ENCODE data around the gene TRIM29. TPM values are rescaled to one million over a fixed set of nuclear protein-coding genes. Genes with fewer than 3 reads are reported as not detected.

TRIM29 gene
- total and polyA plus RNA-seq, 4 donors = 4.4 to 26.6 (median 16.9) TPM

DNA sequence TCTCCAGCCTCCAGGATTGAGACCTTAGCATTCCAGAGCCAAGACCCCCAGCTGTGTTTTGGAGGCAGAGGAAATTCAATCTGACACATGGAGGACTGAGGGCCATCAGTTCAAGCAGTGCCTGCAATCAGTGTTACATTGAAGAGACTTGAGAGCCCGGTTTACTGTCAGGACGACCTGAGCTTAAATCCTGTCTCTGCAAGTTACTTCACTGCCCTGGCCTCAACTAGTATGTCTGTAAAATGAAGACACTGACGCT is 35.1 kb downstream of the TRIM29 start:
- TF ChIP-seq, protein P1, sequence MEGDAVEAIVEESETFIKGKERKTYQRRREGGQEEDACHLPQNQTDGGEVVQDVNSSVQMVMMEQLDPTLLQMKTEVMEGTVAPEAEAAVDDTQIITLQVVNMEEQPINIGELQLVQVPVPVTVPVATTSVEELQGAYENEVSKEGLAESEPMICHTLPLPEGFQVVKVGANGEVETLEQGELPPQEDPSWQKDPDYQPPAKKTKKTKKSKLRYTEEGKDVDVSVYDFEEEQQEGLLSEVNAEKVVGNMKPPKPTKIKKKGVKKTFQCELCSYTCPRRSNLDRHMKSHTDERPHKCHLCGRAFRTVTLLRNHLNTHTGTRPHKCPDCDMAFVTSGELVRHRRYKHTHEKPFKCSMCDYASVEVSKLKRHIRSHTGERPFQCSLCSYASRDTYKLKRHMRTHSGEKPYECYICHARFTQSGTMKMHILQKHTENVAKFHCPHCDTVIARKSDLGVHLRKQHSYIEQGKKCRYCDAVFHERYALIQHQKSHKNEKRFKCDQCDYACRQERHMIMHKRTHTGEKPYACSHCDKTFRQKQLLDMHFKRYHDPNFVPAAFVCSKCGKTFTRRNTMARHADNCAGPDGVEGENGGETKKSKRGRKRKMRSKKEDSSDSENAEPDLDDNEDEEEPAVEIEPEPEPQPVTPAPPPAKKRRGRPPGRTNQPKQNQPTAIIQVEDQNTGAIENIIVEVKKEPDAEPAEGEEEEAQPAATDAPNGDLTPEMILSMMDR (IDR thresholded peaks at IDR 0.05; ENCODE audit: control extremely low read depth, extremely low read depth) = no peak
- Histone ChIP-seq H3K9me3 (ENCODE audit: control insufficient read depth in 4 of 4, insufficient read depth in 3 of 4, low read length in 3 of 4) (peaks cover 0 to 2% (median 0%) of the 10 kb centered on the region in 4 donors), H3K27ac (ENCODE audit: low read depth in 1 of 2, low read length in 1 of 2) (no peak overlapping the region), H3K36me3 (ENCODE audit: control insufficient read depth in 4 of 4, insufficient read depth in 4 of 4, low read length in 4 of 4) (no peaks in the 10 kb centered on the region), H3K4me3 (no peak overlapping the region), H3K27me3 (ENCODE audit: control insufficient read depth in 3 of 3, insufficient read depth in 3 of 3, low read length in 2 of 3) (peaks cover 0 to 6% (median 4%) of the 10 kb centered on the region in 3 donors), H3K4me1 (ENCODE audit: control insufficient read depth in 5 of 5, insufficient read depth in 5 of 5, low read length in 5 of 5) (no peaks in the 10 kb centered on the region), H3K9ac (ENCODE audit: insufficient read depth in 1 of 2, low read length in 2 of 2) (no peak overlapping the region)
- WGBS, 2 donors = 60 to 75% methylated on average over 3 of the region's 3 CpGs
- ATAC-seq (ENCODE audit: insufficient read depth, low FRiP score) (no peak), DNase-seq (no peak)

DNA sequence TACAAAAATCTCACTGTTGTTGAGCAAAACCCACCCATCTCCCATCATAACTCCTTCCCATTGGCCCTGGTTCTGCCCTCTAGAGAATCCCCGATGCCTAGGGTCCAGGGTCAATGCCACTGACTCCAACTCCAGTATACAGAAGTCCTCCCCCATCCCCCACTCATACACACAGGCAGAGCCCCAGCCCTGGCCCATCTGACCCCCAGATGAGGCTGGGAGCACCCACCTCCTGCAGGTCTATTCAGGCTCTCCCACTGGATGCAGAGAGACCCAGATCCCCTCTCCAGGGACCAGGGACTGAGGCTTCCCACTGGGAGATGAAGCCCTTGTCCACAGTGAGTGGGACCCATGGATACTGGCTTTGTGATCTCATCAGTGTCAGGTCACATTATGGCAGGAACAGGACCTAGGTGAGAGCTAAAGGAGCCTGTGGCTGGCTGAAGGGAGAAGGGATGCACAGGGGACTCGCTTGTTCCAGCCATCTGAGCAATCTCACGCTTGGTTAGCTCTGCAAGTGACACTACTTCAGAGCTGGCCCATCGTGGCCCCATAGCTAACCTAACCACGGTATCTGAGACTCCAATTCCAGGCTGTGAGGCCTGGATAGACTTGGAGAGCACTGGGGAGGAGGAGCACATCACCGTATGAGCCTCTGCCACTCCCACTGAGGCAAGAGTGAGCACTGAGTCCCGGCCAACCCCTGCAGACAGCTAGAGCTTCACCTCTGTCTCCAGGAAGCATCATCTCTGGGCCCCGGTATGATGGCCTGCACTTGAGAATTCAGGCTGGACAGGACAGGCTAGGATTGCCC is 35.7 kb downstream of the TRIM29 start:
- H3K27ac ChIP-seq (ENCODE audit: low read depth in 1 of 2, low read length in 1 of 2) = no peak overlapping the region
- no peaks in the 10 kb centered on the region for H3K36me3 ChIP-seq (ENCODE audit: control insufficient read depth in 4 of 4, insufficient read depth in 4 of 4, low read length in 4 of 4)
- WGBS, 2 donors = 73 to 87% methylated on average over 8 of the region's 8 CpGs
- TF ChIP-seq, protein P1 (IDR thresholded peaks at IDR 0.05; ENCODE audit: control extremely low read depth, extremely low read depth) = no peak
- H3K4me1 ChIP-seq (ENCODE audit: control insufficient read depth in 5 of 5, insufficient read depth in 5 of 5, low read length in 5 of 5) = peaks cover 0 to under 1% (median 0%) of the 10 kb centered on the region in 5 donors
- ATAC-seq (ENCODE audit: insufficient read depth, low FRiP score) = no peak
- H3K9me3 ChIP-seq (ENCODE audit: control insufficient read depth in 4 of 4, insufficient read depth in 3 of 4, low read length in 3 of 4) = peaks cover 0 to 2% (median 0%) of the 10 kb centered on the region in 4 donors
- no peak for DNase-seq
- peaks cover 0 to 6% (median 4%) of the 10 kb centered on the region in 3 donors for H3K27me3 ChIP-seq (ENCODE audit: control insufficient read depth in 3 of 3, insufficient read depth in 3 of 3, low read length in 2 of 3)
- H3K9ac ChIP-seq (ENCODE audit: insufficient read depth in 1 of 2, low read length in 2 of 2) = no peak overlapping the region
- H3K4me3 ChIP-seq = no peak overlapping the region

DNA sequence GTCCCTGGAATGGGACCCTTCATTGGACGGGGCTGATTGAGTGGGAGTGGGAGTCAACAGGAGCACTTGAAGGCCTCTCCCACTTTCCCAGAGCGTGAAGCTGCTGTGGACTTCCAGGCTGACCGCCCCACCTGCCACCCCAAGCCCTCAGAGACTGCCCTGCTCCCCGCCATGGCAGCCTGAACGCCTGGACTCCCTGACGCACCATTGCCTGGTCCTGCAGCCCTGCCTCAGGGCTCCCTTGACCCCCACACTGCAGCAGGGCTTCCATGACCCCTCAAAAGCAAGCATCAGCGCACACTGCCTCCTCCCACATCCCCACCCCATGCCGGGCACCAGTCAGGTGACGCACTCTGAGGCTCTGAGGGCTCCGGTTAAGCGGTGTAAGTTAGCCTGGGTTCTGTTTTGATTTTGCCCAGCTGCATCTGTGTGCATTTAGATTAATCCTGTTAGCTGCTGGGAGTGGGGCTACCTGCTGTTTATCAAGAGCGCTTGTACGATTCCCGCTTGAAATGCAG is 39.4 kb downstream of the TRIM29 start:
- Histone ChIP-seq H3K27me3 (ENCODE audit: control insufficient read depth in 3 of 3, insufficient read depth in 3 of 3, low read length in 2 of 3) (no peaks in the 10 kb centered on the region), H3K9ac (ENCODE audit: insufficient read depth in 1 of 2, low read length in 2 of 2) (no peak overlapping the region), H3K9me3 (ENCODE audit: control insufficient read depth in 4 of 4, insufficient read depth in 3 of 4, low read length in 3 of 4) (no peaks in the 10 kb centered on the region), H3K4me3 (no peak overlapping the region), H3K27ac (ENCODE audit: low read depth in 1 of 2, low read length in 1 of 2) (no peak overlapping the region), H3K4me1 (ENCODE audit: control insufficient read depth in 5 of 5, insufficient read depth in 5 of 5, low read length in 5 of 5) (peaks cover 0 to 8% (median 0%) of the 10 kb centered on the region in 5 donors), H3K36me3 (ENCODE audit: control insufficient read depth in 4 of 4, insufficient read depth in 4 of 4, low read length in 4 of 4) (no peaks in the 10 kb centered on the region)
- 79 to 87% methylated on average over 14 of the region's 14 CpGs for WGBS, 2 donors
- TF ChIP-seq, protein P1 (IDR thresholded peaks at IDR 0.05; ENCODE audit: control extremely low read depth, extremely low read depth) = no peak
- DNase-seq (no peak), ATAC-seq (ENCODE audit: insufficient read depth, low FRiP score) (no peak)
